ENCODE measurements around the gene CT47A1.
"Not testable (repeated sequence)": the region's sequence is repeated elsewhere in the genome, so short reads cannot be mapped to it uniquely, and the experiment has no call there.

CT47A1 gene

GRCh38 chrX:121011254-121011653 is 25.7 kb upstream of the CT47A1 start:
- Histone ChIP-seq H3K4me3 (ENCODE audit: low read depth in 1 of 2, low read length in 1 of 2) (no peak overlapping the region), H3K27me3 (no peaks in the 10 kb centered on the region), H3K36me3 (no peaks in the 10 kb centered on the region), H3K27ac (no peak overlapping the region), H3K4me1 (ENCODE audit: control insufficient read depth in 1 of 2, insufficient read depth in 1 of 2, low read depth in 1 of 2, low read length in 1 of 2) (no peaks in the 10 kb centered on the region), H3K9me3 (no peaks in the 10 kb centered on the region)
- TF ChIP-seq, protein P1, sequence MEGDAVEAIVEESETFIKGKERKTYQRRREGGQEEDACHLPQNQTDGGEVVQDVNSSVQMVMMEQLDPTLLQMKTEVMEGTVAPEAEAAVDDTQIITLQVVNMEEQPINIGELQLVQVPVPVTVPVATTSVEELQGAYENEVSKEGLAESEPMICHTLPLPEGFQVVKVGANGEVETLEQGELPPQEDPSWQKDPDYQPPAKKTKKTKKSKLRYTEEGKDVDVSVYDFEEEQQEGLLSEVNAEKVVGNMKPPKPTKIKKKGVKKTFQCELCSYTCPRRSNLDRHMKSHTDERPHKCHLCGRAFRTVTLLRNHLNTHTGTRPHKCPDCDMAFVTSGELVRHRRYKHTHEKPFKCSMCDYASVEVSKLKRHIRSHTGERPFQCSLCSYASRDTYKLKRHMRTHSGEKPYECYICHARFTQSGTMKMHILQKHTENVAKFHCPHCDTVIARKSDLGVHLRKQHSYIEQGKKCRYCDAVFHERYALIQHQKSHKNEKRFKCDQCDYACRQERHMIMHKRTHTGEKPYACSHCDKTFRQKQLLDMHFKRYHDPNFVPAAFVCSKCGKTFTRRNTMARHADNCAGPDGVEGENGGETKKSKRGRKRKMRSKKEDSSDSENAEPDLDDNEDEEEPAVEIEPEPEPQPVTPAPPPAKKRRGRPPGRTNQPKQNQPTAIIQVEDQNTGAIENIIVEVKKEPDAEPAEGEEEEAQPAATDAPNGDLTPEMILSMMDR (IDR thresholded peaks at IDR 0.05): no peak

DNA sequence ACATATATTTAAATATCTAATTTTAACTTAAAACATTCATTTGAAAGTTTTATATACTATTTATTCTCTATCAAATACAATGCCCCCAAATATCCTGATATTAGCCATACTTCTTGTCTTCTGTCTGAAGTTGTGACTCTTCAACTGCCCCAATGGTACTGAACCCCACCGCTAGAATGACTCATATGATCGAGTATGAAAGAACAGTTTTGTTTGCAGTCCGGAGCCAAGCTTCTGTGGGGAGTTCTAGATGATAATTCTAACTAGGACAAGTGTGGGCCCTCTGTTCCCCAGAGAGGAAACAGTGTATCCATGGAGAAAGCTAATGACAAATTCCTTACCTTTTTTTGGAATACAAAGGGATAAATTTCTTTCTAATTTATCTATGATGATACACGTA is 24.7 kb upstream of the CT47A1 start:
- Histone ChIP-seq H3K4me3 (ENCODE audit: low read depth in 1 of 2, low read length in 1 of 2) (no peak overlapping the region), H3K27ac (no peak overlapping the region), H3K36me3 (no peaks in the 10 kb centered on the region), H3K9me3 (no peaks in the 10 kb centered on the region), H3K27me3 (no peaks in the 10 kb centered on the region), H3K4me1 (ENCODE audit: control insufficient read depth in 1 of 2, insufficient read depth in 1 of 2, low read depth in 1 of 2, low read length in 1 of 2) (no peaks in the 10 kb centered on the region)
- TF ChIP-seq, protein P1 (IDR thresholded peaks at IDR 0.05): no peak

GRCh38 chrX:121009764-121010163 is 24.2 kb upstream of the CT47A1 start:
- H3K27me3 ChIP-seq: no peaks in the 10 kb centered on the region
- H3K9me3 ChIP-seq: no peaks in the 10 kb centered on the region
- no peaks in the 10 kb centered on the region for H3K36me3 ChIP-seq
- no peak overlapping the region for H3K4me3 ChIP-seq (ENCODE audit: low read depth in 1 of 2, low read length in 1 of 2)
- no peaks in the 10 kb centered on the region for H3K4me1 ChIP-seq (ENCODE audit: control insufficient read depth in 1 of 2, insufficient read depth in 1 of 2, low read depth in 1 of 2, low read length in 1 of 2)
- H3K27ac ChIP-seq: no peak overlapping the region
- TF ChIP-seq, protein P1 (IDR thresholded peaks at IDR 0.05): no peak

GRCh38 chrX:121008920-121009319 is 23.4 kb upstream of the CT47A1 start:
- H3K4me3 ChIP-seq (ENCODE audit: low read depth in 1 of 2, low read length in 1 of 2): no peak overlapping the region
- no peak overlapping the region for H3K27ac ChIP-seq
- no peaks in the 10 kb centered on the region for H3K27me3 ChIP-seq
- TF ChIP-seq, protein P1 (IDR thresholded peaks at IDR 0.05): no peak
- H3K9me3 ChIP-seq: no peaks in the 10 kb centered on the region
- no peaks in the 10 kb centered on the region for H3K4me1 ChIP-seq (ENCODE audit: control insufficient read depth in 1 of 2, insufficient read depth in 1 of 2, low read depth in 1 of 2, low read length in 1 of 2)
- H3K36me3 ChIP-seq: no peaks in the 10 kb centered on the region

GRCh38 chrX:121000589-121000988 is 15.0 kb upstream of the CT47A1 start:
- TF ChIP-seq, protein P1 (IDR thresholded peaks at IDR 0.05): no peak

DNA sequence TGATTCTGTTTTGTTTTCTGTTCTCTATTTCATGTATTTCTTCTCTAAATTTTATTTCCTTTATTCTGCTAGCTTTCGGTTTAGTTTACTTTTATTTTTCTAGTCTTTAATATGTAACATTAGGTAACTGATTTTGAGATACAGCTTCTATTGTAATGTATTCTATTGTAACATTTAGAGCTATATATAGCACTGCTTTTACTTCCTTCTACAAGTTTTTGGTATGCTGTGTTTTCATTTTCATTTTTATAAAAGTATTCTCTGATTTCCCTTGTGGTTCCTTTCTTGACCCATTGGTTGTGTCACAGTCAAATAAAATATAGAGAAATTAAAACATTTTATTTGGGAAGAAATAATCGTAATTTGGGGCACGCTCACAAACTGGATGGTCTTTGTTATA is 13.9 kb upstream of the CT47A1 start:
- Histone ChIP-seq H3K27ac (no peak overlapping the region), H3K27me3 (no peaks in the 10 kb centered on the region), H3K9me3 (no peaks in the 10 kb centered on the region), H3K4me3 (ENCODE audit: low read depth in 1 of 2, low read length in 1 of 2) (no peak overlapping the region), H3K4me1 (ENCODE audit: control insufficient read depth in 1 of 2, insufficient read depth in 1 of 2, low read depth in 1 of 2, low read length in 1 of 2) (no peaks in the 10 kb centered on the region), H3K36me3 (no peaks in the 10 kb centered on the region)
- TF ChIP-seq, protein P1 (IDR thresholded peaks at IDR 0.05): no peak

More at GRCh38 chrX:121000589-121000988, 15.0 kb upstream of the CT47A1 start:
- Histone ChIP-seq H3K36me3 (no peaks in the 10 kb centered on the region), H3K27ac (no peak overlapping the region), H3K9me3 (no peaks in the 10 kb centered on the region), H3K27me3 (no peaks in the 10 kb centered on the region), H3K4me3 (ENCODE audit: low read depth in 1 of 2, low read length in 1 of 2) (no peak overlapping the region), H3K4me1 (ENCODE audit: control insufficient read depth in 1 of 2, insufficient read depth in 1 of 2, low read depth in 1 of 2, low read length in 1 of 2) (no peaks in the 10 kb centered on the region)

DNA sequence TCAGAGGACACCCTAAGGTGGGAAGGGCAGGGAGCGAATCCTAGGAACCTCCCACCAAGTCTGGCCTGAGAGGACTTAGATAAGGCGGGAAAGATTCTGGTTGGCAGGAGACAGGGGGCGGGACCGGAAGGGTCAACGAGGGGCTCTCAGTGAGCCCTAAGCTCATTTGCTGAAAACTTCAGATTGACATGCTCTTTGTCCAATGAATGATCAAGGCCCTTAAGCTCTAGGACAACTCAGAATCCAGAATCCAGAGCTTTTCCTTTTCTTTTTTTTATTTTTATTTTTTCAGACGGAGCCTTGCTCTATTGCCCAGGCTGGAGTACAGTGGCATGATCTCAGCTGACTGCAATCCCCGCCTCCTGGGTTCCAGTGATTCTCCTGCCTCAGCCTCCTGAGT is 29.1 kb downstream of the CT47A1 start, which contains the start of gene CT47A7:
Gene CT47A7, minus strand, starts transcription at position 101 of the 400 bp plus-strand sequence. CDS start 255 bp downstream, outside the sequence.
- not testable (repeated sequence) for H3K4me1 ChIP-seq (ENCODE audit: control insufficient read depth in 1 of 2, insufficient read depth in 1 of 2, low read depth in 1 of 2, low read length in 1 of 2); H3K36me3 ChIP-seq; H3K9me3 ChIP-seq; H3K27ac ChIP-seq; H3K4me3 ChIP-seq (ENCODE audit: low read depth in 1 of 2, low read length in 1 of 2); H3K27me3 ChIP-seq

Data from neutrophil (primary cell).